Ovary (tissue), 3 donors: ENCODE results near the gene PLXNA4.

Experiments
- CTCF ChIP-seq, 3 donors: fragments of 450-650 bp in 2 of 3; fragments of 200-600 bp in 1 of 3; IDR thresholded peaks; one replicate each; pipeline versions ENCODE4 v1.5.1 to v1.8.0; 2016 to 2022; ENCODE audit warnings: antibody characterized with exemption in 3 of 3, mild to moderate bottlenecking in 1 of 3
- EP300 ChIP-seq: sonication (generic); formaldehyde crosslinking; IDR thresholded peaks from one replicate; pipeline ENCODE4 v1.6.1; 2017; ENCODE audit warnings: antibody characterized with exemption
- POLR2A ChIP-seq: fragments of 450-650 bp; IDR thresholded peaks from one replicate; pipeline ENCODE4 v1.6.1; 2017; ENCODE audit warnings: antibody characterized with exemption, mild to moderate bottlenecking, moderate library complexity
- donor health status: DM: no; HTN: no; CAD: no.

- no peak for TF ChIP-seq CTCF (IDR thresholded peaks at IDR 0.05)
- TF ChIP-seq POLR2A, result no peak
- no peak for TF ChIP-seq EP300
Measured at GRCh38 chr7:132397070-132397469, 179.2 kb downstream of the PLXNA4 start.
